Left lung (tissue), 10 donors: ENCODE data around the gene RAMACL. TPM values are rescaled to one million over a fixed set of nuclear protein-coding genes. Genes with fewer than 3 reads are reported as not detected.

Source experiments
- ATAC-seq: fragments of 200-7000 bp; cut with Tn5 transposase; one replicate; pipeline ENCODE4 v1.9.1; 2020; ENCODE audit warnings: moderate library complexity
- DNase-seq, 4 donors: peaks; one replicate each; pipeline ENCODE4 v3.0.0-alpha.2; 2013 to 2020
- H3K27ac ChIP-seq, 2 donors: fragments of 200-600 bp; sonication (generic) in 1 of 2; one replicate each; pipeline versions ENCODE4 v1.5.0 to v1.8.0; 2020 to 2021
- H3K27me3 ChIP-seq, 2 donors: fragments of 200-600 bp; sonication (generic) in 1 of 2; one replicate each; pipeline versions ENCODE4 v1.5.0 to v1.8.0; 2020 to 2021
- H3K36me3 ChIP-seq, 2 donors: fragments of 200-600 bp; sonication (generic) in 1 of 2; one replicate each; pipeline versions ENCODE4 v1.5.0 to v1.8.0; 2020 to 2021
- H3K4me1 ChIP-seq, 2 donors: fragments of 200-600 bp; one replicate each; pipeline ENCODE4 v1.8.0; 2021
- H3K4me3 ChIP-seq, 2 donors: fragments of 200-600 bp; sonication (generic) in 1 of 2; one replicate each; pipeline versions ENCODE4 v1.5.0 to v1.8.0; 2020 to 2021; ENCODE audit warnings: mild to moderate bottlenecking in 1 of 2
- H3K9me3 ChIP-seq, 2 donors: fragments of 200-600 bp; sonication (generic) in 1 of 2; one replicate each; pipeline versions ENCODE4 v1.5.0 to v1.8.0; 2020 to 2021
- intact Hi-C, 2 donors: fragments of 100-400 bp; cut with DNase I; formaldehyde crosslinking; loops; one replicate each; pipeline versions ENCODE4 v1.11.2 to v1.14.2; 2022
- polyA plus RNA-seq, 6 donors: library from polyadenylated mRNA; unstranded; fragments of 120-200 nt; gene quantifications; one replicate each; pipeline ENCODE4 v1.2.1, GENCODE V29; 2013; ENCODE audit not compliant: insufficient read length in 6 of 6
- total RNA-seq, 2 donors: library from RNA; stranded (reverse); fragmentation: NEBNext Ultra II Directional; extraction: Animal tissue kit (Norgen Biotek cat#: 25700); gene quantifications; one replicate each; pipeline ENCODE4 v1.2.1, GENCODE V29; 2021
- TF ChIP-seq, protein P1 (sequence below), 2 donors: fragments of 200-600 bp; sonication (generic) in 1 of 2; IDR thresholded peaks; one replicate each; pipeline versions ENCODE4 v1.5.0 to v1.8.0; 2021; ENCODE audit warnings: antibody characterized with exemption in 2 of 2
- donor health status: DM: no; HTN: yes; CAD: no.
- donor health status: DM: no; HTN: no; CAD: no.

Gene RAMACL
- total and polyA plus RNA-seq, 8 donors: 0.27 to 6.0 (median 0.47) TPM

DNA sequence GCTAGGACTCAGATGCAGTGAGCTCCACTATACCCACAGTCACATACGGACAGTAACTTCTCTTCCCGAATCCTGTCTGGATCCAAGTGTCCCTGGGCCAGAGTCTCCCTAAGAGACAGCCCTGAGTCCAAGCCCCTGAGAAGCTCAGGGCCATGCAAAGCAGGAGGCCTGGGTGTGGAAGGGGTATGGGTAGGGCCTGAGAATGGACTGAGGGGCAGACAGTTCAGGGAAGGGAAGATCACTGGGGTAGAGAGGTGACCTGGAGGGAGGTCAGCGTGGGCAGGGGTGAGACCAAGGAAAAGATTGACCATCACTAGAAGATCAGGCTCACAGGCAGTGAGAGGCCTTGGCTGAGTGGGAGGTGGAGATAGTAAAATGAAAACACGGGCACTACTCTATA lies 31.8 kb upstream of the RAMACL start:
- peaks cover 35 to 91% of the 10 kb centered on the region in 2 donors for H3K4me1 ChIP-seq
- no peaks in the 10 kb centered on the region for H3K27me3 ChIP-seq
- DNase-seq (no peak), ATAC-seq (no peak)
- no peaks in the 10 kb centered on the region for H3K9me3 ChIP-seq
- H3K27ac ChIP-seq: peak overlapping the region in 1 of 2 donors; percentile 23
- peaks cover 0 to 27% of the 10 kb centered on the region in 2 donors for H3K36me3 ChIP-seq
- intact Hi-C loops: no loop called here
- H3K4me3 ChIP-seq: no peak overlapping the region
- TF ChIP-seq, protein P1, sequence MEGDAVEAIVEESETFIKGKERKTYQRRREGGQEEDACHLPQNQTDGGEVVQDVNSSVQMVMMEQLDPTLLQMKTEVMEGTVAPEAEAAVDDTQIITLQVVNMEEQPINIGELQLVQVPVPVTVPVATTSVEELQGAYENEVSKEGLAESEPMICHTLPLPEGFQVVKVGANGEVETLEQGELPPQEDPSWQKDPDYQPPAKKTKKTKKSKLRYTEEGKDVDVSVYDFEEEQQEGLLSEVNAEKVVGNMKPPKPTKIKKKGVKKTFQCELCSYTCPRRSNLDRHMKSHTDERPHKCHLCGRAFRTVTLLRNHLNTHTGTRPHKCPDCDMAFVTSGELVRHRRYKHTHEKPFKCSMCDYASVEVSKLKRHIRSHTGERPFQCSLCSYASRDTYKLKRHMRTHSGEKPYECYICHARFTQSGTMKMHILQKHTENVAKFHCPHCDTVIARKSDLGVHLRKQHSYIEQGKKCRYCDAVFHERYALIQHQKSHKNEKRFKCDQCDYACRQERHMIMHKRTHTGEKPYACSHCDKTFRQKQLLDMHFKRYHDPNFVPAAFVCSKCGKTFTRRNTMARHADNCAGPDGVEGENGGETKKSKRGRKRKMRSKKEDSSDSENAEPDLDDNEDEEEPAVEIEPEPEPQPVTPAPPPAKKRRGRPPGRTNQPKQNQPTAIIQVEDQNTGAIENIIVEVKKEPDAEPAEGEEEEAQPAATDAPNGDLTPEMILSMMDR (IDR thresholded peaks at IDR 0.05): no peak

DNA sequence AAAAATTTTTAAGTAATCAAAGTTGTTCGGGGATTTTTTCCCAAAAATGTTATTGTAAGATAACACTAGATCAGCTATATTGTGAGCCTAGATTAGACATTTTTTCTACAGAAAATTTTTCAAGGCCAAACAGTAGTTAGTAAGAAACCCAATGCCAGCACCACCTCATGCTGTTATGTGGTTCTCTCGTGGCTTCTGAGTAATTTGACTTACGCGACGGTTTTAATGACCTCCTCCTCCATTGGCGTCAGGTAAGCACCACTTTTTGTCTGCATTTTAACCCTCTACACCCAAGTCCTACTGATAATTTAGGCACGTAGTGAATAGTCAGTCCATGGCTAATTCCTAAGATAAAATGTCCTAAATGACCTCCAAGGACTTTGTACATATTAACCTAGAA lies 30.9 kb upstream of the RAMACL start:
- H3K27ac ChIP-seq: peak overlapping the region in 1 of 2 donors; percentile 23
- intact Hi-C loops: no loop called here
- TF ChIP-seq, protein P1 (IDR thresholded peaks at IDR 0.05): no peak
- no peaks in the 10 kb centered on the region for H3K9me3 ChIP-seq
- H3K4me3 ChIP-seq: no peak overlapping the region
- H3K4me1 ChIP-seq: peaks cover 35 to 86% of the 10 kb centered on the region in 2 donors
- no peaks in the 10 kb centered on the region for H3K27me3 ChIP-seq
- H3K36me3 ChIP-seq: peaks cover 0 to 31% of the 10 kb centered on the region in 2 donors
- DNase-seq: no peak
- no peak for ATAC-seq

DNA sequence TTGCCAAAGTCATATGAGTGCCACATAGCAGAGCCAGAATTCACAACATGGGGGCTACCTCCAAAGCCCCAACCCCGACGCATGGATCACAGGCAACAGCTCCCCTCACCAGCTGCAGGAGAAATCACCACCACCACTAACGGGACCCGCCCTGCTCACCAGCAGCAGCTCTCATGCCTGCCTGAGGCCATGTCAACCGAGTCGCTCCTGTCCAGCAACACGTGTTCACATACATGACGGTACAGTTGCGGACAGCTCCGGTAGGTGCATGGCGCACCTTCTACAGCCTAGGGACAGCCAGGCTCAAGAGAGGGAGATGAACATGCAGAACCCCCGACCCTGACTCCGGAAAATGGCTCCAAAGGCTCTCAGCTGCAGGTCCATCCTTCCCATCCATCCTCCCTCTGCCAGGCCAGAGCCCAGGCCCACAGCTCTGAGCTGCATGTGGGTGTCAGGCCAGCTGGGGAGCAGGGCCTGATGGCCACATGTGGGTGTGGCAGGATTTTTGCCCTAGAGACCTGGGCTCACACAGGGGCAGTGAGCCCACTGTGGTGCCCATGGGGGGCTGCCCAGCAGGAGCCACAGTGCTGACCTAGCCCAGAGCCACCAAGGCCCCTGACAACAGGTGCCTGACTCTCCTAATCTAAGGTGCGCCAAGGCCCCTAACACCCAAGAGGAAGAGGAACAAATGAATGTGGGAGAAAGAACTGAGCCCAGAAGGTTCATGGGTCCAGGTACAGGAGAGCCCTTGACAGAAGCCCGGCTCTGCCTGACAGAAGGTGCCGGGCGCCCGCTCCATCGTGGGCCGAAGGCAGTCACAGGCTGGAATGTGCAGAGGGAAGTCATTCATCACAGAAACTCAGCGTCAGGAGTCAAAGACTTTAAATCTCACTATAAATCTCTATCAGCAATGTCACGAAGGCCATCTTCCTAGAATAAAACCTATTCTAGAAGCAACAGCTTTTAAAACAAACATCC lies 30.1 kb upstream of the RAMACL start:
- intact Hi-C loops: no loop called here
- H3K9me3 ChIP-seq: no peaks in the 10 kb centered on the region
- TF ChIP-seq, protein P1 (IDR thresholded peaks at IDR 0.05): no peak
- no peaks in the 10 kb centered on the region for H3K27me3 ChIP-seq
- peak overlapping the region in 1 of 2 donors; percentile 64 for H3K27ac ChIP-seq
- peaks cover 0 to 35% of the 10 kb centered on the region in 2 donors for H3K36me3 ChIP-seq
- ATAC-seq: no peak
- no peak overlapping the region for H3K4me3 ChIP-seq
- DNase-seq: no peak
- H3K4me1 ChIP-seq: peaks cover 29 to 84% of the 10 kb centered on the region in 2 donors

DNA sequence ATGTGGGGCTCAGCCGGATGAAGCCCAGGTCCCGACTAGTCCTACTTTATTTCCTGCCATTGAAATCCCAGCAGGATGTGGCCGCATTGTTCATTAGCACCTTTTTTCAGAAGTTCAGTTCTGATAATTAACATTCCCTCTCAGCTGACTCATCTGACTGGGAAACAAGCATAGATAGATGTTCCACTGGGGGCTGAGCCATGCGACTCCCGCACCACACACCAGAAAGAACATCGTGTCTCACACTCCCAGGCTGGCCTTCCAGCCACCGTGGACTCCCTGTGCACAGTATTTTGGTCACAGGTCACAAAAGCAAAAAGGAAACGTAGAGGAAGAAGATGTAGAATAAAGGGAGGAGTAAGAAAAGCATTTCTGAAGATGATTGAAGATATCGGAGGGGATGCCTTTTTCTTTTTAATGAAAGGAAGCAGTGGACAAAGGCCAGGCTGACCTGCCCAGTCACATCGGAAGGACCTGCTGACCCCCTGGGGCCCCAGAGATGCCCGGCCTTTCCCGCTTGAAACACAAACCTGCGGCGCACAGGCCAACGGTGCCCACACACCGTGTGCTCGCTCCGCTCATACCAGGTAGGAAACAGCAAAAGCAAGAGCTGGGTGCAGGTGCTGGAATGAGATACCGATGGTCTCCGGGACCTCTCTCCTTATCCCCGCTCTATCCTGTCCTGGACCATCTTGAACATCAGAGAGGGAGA lies 28.7 kb upstream of the RAMACL start:
- H3K27ac ChIP-seq: peak overlapping the region; percentile 17 to 64
- intact Hi-C loops: no loop called here
- peaks cover 0 to 35% of the 10 kb centered on the region in 2 donors for H3K36me3 ChIP-seq
- no peaks in the 10 kb centered on the region for H3K27me3 ChIP-seq
- H3K4me3 ChIP-seq: no peak overlapping the region
- peak; percentile 17 for ATAC-seq
- DNase-seq: no peak
- TF ChIP-seq, protein P1 (IDR thresholded peaks at IDR 0.05): no peak
- H3K9me3 ChIP-seq: no peaks in the 10 kb centered on the region
- peaks cover 16 to 70% of the 10 kb centered on the region in 2 donors for H3K4me1 ChIP-seq

DNA sequence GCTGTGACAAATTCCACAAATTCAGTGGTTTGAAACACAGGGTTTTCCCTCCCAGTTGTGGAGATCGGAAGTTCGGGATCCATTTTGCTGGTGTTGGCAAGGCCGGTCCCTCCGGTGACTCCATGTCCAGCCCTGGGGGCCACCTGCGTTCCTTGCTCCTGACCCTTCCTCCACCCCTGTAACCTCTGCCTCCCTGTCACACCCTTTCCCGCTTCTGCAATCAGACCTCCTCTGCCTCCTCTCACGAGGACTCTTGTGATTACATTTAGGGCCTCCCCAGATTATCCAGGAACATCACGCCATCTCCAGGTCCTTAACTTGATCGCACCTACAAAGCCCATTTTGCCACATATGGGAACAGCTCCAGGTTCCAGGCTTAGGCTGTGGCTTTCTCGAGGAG lies 28.1 kb upstream of the RAMACL start:
- ATAC-seq (peak; percentile 44), DNase-seq (no peak)
- TF ChIP-seq, protein P1 (IDR thresholded peaks at IDR 0.05): no peak
- no peak overlapping the region for H3K4me3 ChIP-seq
- peaks cover 0 to 35% of the 10 kb centered on the region in 2 donors for H3K36me3 ChIP-seq
- peak overlapping the region; percentile 17 to 64 for H3K27ac ChIP-seq
- H3K4me1 ChIP-seq: peaks cover 11 to 65% of the 10 kb centered on the region in 2 donors
- no peaks in the 10 kb centered on the region for H3K27me3 ChIP-seq
- no peaks in the 10 kb centered on the region for H3K9me3 ChIP-seq
- intact Hi-C loops: no loop called here
